GM23338 (cell line): ENCODE results near the gene CSPG4. TPM values are rescaled to one million over a fixed set of nuclear protein-coding genes. Genes with fewer than 3 reads are reported as not detected.
"Not testable (repeated sequence)": the region's sequence is repeated elsewhere in the genome, so short reads cannot be mapped to it uniquely, and the experiment has no call there.

Experiments
- ATAC-seq: fragments of 200-7000 bp; cut with Tn5 transposase; 3 replicates; pipeline ENCODE4 v1.9.1; 2020
- DNase-seq: peaks from one replicate; pipeline ENCODE4 v3.0.0-alpha.2; 2015; ENCODE audit warnings: low spot score
- H2AFZ ChIP-seq: fragments of 200-600 bp; sonication (generic); 2 replicates; pipeline ENCODE4 v1.8.0; 2016; ENCODE audit warnings: antibody characterized with exemption, mild to moderate bottlenecking, moderate library complexity
- H3F3A ChIP-seq: fragments of 200-600 bp; sonication (generic); replicated peaks from 2 replicates; pipeline ENCODE4 v1.8.0; 2017; ENCODE audit warnings: antibody characterized with exemption, mixed run types, low read depth
- H3K27ac ChIP-seq: fragments of 200-600 bp; sonication (generic); 2 replicates; pipeline ENCODE4 v1.6.1; 2016; ENCODE audit warnings: low read depth
- H3K27me3 ChIP-seq: fragments of 200-600 bp; sonication (generic); 2 replicates; pipeline ENCODE4 v1.8.0; 2016; ENCODE audit warnings: mild to moderate bottlenecking, mixed run types, moderate library complexity; ENCODE audit not compliant: insufficient read depth
- H3K36me3 ChIP-seq: fragments of 200-600 bp; sonication (generic); 2 replicates; pipeline ENCODE4 v1.8.0; 2016; ENCODE audit warnings: mild to moderate bottlenecking; ENCODE audit not compliant: insufficient read depth
- H3K4me1 ChIP-seq: fragments of 200-600 bp; sonication (generic); 2 replicates; pipeline ENCODE4 v1.8.0; 2016; ENCODE audit warnings: mild to moderate bottlenecking, moderate library complexity; ENCODE audit not compliant: insufficient read depth
- H3K4me2 ChIP-seq: fragments of 200-600 bp; sonication (generic); 2 replicates; pipeline ENCODE4 v1.7.1; 2017; ENCODE audit warnings: mixed run types
- H3K4me3 ChIP-seq: fragments of 200-600 bp; sonication (generic); 2 replicates; pipeline ENCODE4 v1.6.1; 2016; ENCODE audit warnings: mixed run types
- H3K79me2 ChIP-seq: fragments of 200-600 bp; sonication (generic); replicated peaks from 2 replicates; pipeline ENCODE4 v1.8.0; 2017; ENCODE audit warnings: mild to moderate bottlenecking; ENCODE audit not compliant: insufficient read depth
- H3K9me2 ChIP-seq: fragments of 200-600 bp; sonication (generic); 2 replicates; pipeline ENCODE4 v1.8.0; 2017; ENCODE audit not compliant: insufficient read depth
- H4K20me1 ChIP-seq: fragments of 200-600 bp; sonication (generic); replicated peaks from 2 replicates; pipeline ENCODE4 v1.8.0; 2017; ENCODE audit warnings: mild to moderate bottlenecking; ENCODE audit not compliant: insufficient read depth
- H3K27ac Mint-ChIP-seq: 2 replicates; pipeline ENCODE4 v1.8.0; 2020; ENCODE audit warnings: inconsistent platforms, mild to moderate bottlenecking, moderate library complexity, mixed read lengths
- H3K27me3 Mint-ChIP-seq: 3 replicates; pipeline ENCODE4 v1.8.0; 2022; ENCODE audit warnings: low read depth, mild to moderate bottlenecking, moderate library complexity, mixed read lengths, inconsistent platforms; ENCODE audit not compliant: insufficient read depth, poor library complexity
- H3K36me3 Mint-ChIP-seq: 3 replicates; pipeline ENCODE4 v1.8.0; 2021; ENCODE audit warnings: low read depth, mild to moderate bottlenecking, inconsistent platforms, moderate library complexity, mixed read lengths
- H3K4me1 Mint-ChIP-seq: 3 replicates; pipeline ENCODE4 v1.8.0; 2020; ENCODE audit warnings: mild to moderate bottlenecking, inconsistent platforms, mixed read lengths
- H3K4me3 Mint-ChIP-seq: 3 replicates; pipeline ENCODE4 v1.8.0; 2021; ENCODE audit warnings: moderate library complexity, mild to moderate bottlenecking, inconsistent platforms, mixed read lengths
- H3K9me3 Mint-ChIP-seq: 3 replicates; pipeline ENCODE4 v1.8.0; 2020; ENCODE audit warnings: moderate library complexity, mild to moderate bottlenecking, inconsistent platforms, mixed read lengths
- CREB1 ChIP-seq: fragments of 250-450 bp; sonication (Bioruptor Pico); IDR thresholded peaks from 2 replicates; pipeline ENCODE4 v1.5.0; 2020; ENCODE audit warnings: low read depth, mild to moderate bottlenecking, moderate library complexity
- EZH2 ChIP-seq: fragments of 200-600 bp; sonication (generic); IDR thresholded peaks from one replicate; pipeline ENCODE4 v1.8.0; 2017; ENCODE audit warnings: antibody characterized with exemption, mild to moderate bottlenecking, low read depth; ENCODE audit not compliant: unreplicated experiment
- EZH2phosphoT487 ChIP-seq: fragments of 200-600 bp; sonication (generic); IDR thresholded peaks from one replicate; pipeline ENCODE4 v1.8.1; 2018; ENCODE audit warnings: antibody characterized with exemption; ENCODE audit not compliant: unreplicated experiment
- JUNB ChIP-seq: IDR thresholded peaks from one replicate; pipeline ENCODE4 v1.6.1; 2016; ENCODE audit warnings: antibody characterized with exemption; ENCODE audit not compliant: unreplicated experiment
- POLR2AphosphoS5 ChIP-seq: IDR thresholded peaks from 2 replicates; pipeline ENCODE4 v1.6.1; 2016; ENCODE audit warnings: antibody characterized with exemption, low read depth
- STAT1 ChIP-seq: IDR thresholded peaks from one replicate; pipeline ENCODE4 v1.6.1; 2016; ENCODE audit warnings: antibody characterized with exemption; ENCODE audit not compliant: unreplicated experiment
- ZNF114 ChIP-seq: fragments of 250-450 bp; sonication (Bioruptor Pico); IDR thresholded peaks from 2 replicates; pipeline ENCODE4 v1.5.0; 2020; ENCODE audit warnings: mild to moderate bottlenecking, moderate library complexity
- ZNF331 ChIP-seq: fragments of 250-450 bp; sonication (Bioruptor Pico); IDR thresholded peaks from 2 replicates; pipeline ENCODE4 v1.5.0; 2020; ENCODE audit warnings: low read depth, mild to moderate bottlenecking, moderate library complexity
- polyA plus RNA-seq: library from polyadenylated mRNA; unstranded; fragments of >200 nt; fragmentation: Nextera tagmentation; extraction: Ambion mirVana; gene quantifications from 2 replicates; pipeline ENCODE4 v1.2.1, GENCODE V29; 2016
- total RNA-seq: library from RNA; depleted of rRNA; stranded (reverse); fragments of >200 nt; shearing (Covaris generic); gene quantifications from 2 replicates; pipeline ENCODE4 v1.2.3, GENCODE V29; 2014
- TF ChIP-seq, protein P1 (sequence below): IDR thresholded peaks from one replicate; pipeline ENCODE4 v1.6.1; 2018; ENCODE audit warnings: antibody characterized with exemption; ENCODE audit not compliant: unreplicated experiment

CSPG4 gene
- total and polyA plus RNA-seq, 2 experiments from 2014 or later = 0.27 to 4.0 TPM

DNA sequence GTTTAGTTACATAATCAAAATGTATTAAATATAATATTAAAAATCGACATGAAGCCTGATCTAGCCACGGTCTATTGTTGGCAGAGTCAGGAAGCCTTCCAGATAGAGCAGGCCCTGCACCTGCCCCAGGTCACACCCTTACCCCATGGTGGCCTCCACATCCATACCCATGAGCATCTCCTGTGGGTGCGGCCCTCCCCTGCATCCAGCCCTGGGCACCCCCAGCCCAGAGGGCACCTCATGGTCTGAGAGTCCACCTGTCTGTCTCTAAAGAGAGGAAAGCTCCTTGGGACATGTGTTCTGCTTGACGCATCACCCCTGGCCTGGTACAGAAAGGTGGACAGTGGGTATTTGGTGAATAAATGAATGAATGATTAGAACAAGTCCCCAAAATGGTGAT, 37.2 kb upstream of the CSPG4 start:
- Histone ChIP-seq H3K4me3 (no peak overlapping the region), H3K4me1 (no peaks in the 10 kb centered on the region), H3K27ac (no peak overlapping the region), H3K36me3 (no peaks in the 10 kb centered on the region), H3F3A (no peaks in the 10 kb centered on the region), H3K79me2 (no peaks in the 10 kb centered on the region), H3K27me3 (no peaks in the 10 kb centered on the region), H3K9me2 (no peaks in the 10 kb centered on the region), H2AFZ (no peak overlapping the region), H3K4me2 (no peak overlapping the region), H4K20me1 (no peaks in the 10 kb centered on the region)
- Mint-ChIP-seq H3K27me3 (peaks cover 3% of the 10 kb centered on the region), H3K4me1 (peaks cover 2% of the 10 kb centered on the region; the same call in 1 of the 3 replicates), H3K36me3 (no peaks in the 10 kb centered on the region), H3K4me3 (no peak overlapping the region), H3K9me3 (no peaks in the 10 kb centered on the region), H3K27ac (no peak overlapping the region)
- DNase-seq = no peak
- ATAC-seq = no peak
- no peak for TF ChIP-seq STAT1
- no peak for TF ChIP-seq ZNF331 (CRISPR knock-in tag)
- TF ChIP-seq ZNF114 (CRISPR knock-in tag) = no peak
- TF ChIP-seq EZH2phosphoT487 = no peak
- no peak for TF ChIP-seq EZH2
- TF ChIP-seq JUNB = no peak
- no peak for TF ChIP-seq CREB1 (CRISPR knock-in tag)
- TF ChIP-seq POLR2AphosphoS5 = no peak
- TF ChIP-seq, protein P1, sequence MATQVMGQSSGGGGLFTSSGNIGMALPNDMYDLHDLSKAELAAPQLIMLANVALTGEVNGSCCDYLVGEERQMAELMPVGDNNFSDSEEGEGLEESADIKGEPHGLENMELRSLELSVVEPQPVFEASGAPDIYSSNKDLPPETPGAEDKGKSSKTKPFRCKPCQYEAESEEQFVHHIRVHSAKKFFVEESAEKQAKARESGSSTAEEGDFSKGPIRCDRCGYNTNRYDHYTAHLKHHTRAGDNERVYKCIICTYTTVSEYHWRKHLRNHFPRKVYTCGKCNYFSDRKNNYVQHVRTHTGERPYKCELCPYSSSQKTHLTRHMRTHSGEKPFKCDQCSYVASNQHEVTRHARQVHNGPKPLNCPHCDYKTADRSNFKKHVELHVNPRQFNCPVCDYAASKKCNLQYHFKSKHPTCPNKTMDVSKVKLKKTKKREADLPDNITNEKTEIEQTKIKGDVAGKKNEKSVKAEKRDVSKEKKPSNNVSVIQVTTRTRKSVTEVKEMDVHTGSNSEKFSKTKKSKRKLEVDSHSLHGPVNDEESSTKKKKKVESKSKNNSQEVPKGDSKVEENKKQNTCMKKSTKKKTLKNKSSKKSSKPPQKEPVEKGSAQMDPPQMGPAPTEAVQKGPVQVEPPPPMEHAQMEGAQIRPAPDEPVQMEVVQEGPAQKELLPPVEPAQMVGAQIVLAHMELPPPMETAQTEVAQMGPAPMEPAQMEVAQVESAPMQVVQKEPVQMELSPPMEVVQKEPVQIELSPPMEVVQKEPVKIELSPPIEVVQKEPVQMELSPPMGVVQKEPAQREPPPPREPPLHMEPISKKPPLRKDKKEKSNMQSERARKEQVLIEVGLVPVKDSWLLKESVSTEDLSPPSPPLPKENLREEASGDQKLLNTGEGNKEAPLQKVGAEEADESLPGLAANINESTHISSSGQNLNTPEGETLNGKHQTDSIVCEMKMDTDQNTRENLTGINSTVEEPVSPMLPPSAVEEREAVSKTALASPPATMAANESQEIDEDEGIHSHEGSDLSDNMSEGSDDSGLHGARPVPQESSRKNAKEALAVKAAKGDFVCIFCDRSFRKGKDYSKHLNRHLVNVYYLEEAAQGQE = no peak

DNA sequence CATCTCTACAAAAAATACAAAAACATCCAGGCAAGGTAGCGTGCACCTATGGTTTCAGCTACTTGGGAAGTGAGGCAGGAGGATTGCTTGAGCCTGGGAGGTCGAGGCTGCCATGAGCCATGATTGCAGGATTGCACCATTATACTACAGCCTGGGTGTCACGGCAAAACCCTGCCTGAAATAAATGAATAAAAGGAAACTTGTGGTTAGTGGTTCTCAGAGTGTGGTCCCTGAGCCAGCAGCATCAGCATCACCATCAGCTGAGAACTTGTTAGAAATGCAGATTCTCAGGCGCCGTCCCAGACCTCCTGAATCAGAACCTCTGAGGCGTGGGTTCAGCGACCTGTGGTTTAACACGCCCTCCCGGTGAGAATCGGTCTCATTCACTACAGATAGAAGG, 36.2 kb upstream of the CSPG4 start:
- DNase-seq, H4K20me1 ChIP-seq, H3K4me2 ChIP-seq, H3K27ac Mint-ChIP-seq, H3K79me2 ChIP-seq, H3K4me1 Mint-ChIP-seq, H3K9me2 ChIP-seq, H2AFZ ChIP-seq, H3K4me3 Mint-ChIP-seq, ATAC-seq, H3K36me3 Mint-ChIP-seq, H3K27ac ChIP-seq, H3K9me3 Mint-ChIP-seq, H3K36me3 ChIP-seq, H3K4me1 ChIP-seq, H3K4me3 ChIP-seq, H3F3A ChIP-seq, H3K27me3 Mint-ChIP-seq, H3K27me3 ChIP-seq: not testable (repeated sequence)

DNA sequence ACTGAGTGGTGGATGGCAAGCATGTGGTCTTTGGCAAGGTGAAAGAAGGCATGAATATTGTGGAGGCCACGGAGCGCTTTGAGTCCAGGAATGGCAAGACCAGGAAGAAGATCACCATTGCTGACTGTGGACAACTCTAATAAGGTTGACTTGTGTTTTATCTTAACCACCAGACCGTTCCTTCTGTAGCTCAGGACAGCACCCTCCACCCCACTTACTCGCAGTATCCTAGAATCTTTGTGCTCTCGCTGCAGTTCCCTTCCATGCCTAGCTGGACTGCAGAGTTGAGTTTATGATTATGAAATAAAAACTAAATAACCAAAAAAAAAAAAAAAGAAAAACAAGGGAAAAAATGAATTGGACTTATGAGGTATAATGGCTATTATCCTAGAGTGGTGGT, 34.5 kb upstream of the CSPG4 start:
- not testable (repeated sequence) for H3K36me3 Mint-ChIP-seq, H3K36me3 ChIP-seq, H3K79me2 ChIP-seq, H3F3A ChIP-seq, H3K4me1 ChIP-seq, ATAC-seq, H2AFZ ChIP-seq, H3K27ac ChIP-seq, H3K27ac Mint-ChIP-seq, DNase-seq, H3K4me3 Mint-ChIP-seq, H3K9me2 ChIP-seq, H4K20me1 ChIP-seq, H3K27me3 Mint-ChIP-seq, H3K4me3 ChIP-seq, H3K4me2 ChIP-seq, H3K4me1 Mint-ChIP-seq, H3K27me3 ChIP-seq
- peaks cover 16% of the 10 kb centered on the region for H3K9me3 Mint-ChIP-seq
